PC-9 (cell line): ENCODE results near the gene TBX2. TPM values are rescaled to one million over a fixed set of nuclear protein-coding genes. Genes with fewer than 3 reads are reported as not detected.

Experiments used
- BruUV-seq: library from RNA; stranded (reverse); fragments of 400-500 nt; replicated peaks from 2 replicates; lab custom pipeline; 2021; lab: Mats Ljungman, UMichigan
- CTCF ChIA-PET: fragments of 300-600 bp; sonication (Branson Sonifier 250); formaldehyde crosslinking; loops from one replicate; lab custom pipeline; 2022; ENCODE audit warnings: antibody characterized with exemption; lab: Charles Lee
- POLR2A ChIA-PET: fragments of 300-600 bp; sonication (Branson Sonifier 250); formaldehyde crosslinking; loops from one replicate; lab custom pipeline; 2022; ENCODE audit warnings: antibody characterized with exemption; ENCODE audit not compliant: unreplicated experiment; lab: Charles Lee
- DNase-seq, 2 experiments: peaks; one replicate each; pipeline versions ENCODE4 v3.0.0 to v3.0.0-alpha.2; 2015 to 2022; ENCODE audit warnings: mixed read lengths in 1 of 2
- H2AFZ ChIP-seq: fragments of 200-600 bp; sonication (generic); 2 replicates; pipeline ENCODE4 v1.8.1; 2017; ENCODE audit warnings: antibody characterized with exemption
- H3F3A ChIP-seq: fragments of 200-600 bp; sonication (generic); 2 replicates; pipeline ENCODE4 v1.8.1; 2017; ENCODE audit warnings: antibody characterized with exemption, mild to moderate bottlenecking, low read depth; ENCODE audit not compliant: insufficient read depth
- H3K27ac ChIP-seq: fragments of 200-600 bp; sonication (generic); 2 replicates; pipeline ENCODE4 v1.6.1; 2016; ENCODE audit warnings: mixed run types
- H3K27me3 ChIP-seq: fragments of 200-600 bp; sonication (generic); 2 replicates; pipeline ENCODE4 v1.6.1; 2016; ENCODE audit warnings: low read depth, mixed run types; ENCODE audit not compliant: insufficient read depth
- H3K36me3 ChIP-seq: fragments of 200-600 bp; sonication (generic); 2 replicates; pipeline ENCODE4 v1.6.1; 2016; ENCODE audit warnings: low read depth, mixed run types
- H3K4me1 ChIP-seq: fragments of 200-600 bp; sonication (generic); replicated peaks from 2 replicates; pipeline ENCODE4 v1.6.1; 2016; ENCODE audit warnings: mixed run types; ENCODE audit not compliant: insufficient read depth
- H3K4me2 ChIP-seq: fragments of 200-600 bp; sonication (generic); 2 replicates; pipeline ENCODE4 v1.6.1; 2017; ENCODE audit warnings: mixed run types
- H3K4me3 ChIP-seq: fragments of 200-600 bp; sonication (generic); 2 replicates; pipeline ENCODE4 v1.6.1; 2016; ENCODE audit warnings: mixed run types
- H3K79me2 ChIP-seq: fragments of 200-600 bp; sonication (generic); 2 replicates; pipeline ENCODE4 v1.6.1; 2017; ENCODE audit warnings: low read depth, mixed run types
- H3K9me2 ChIP-seq: fragments of 200-600 bp; sonication (generic); 2 replicates; pipeline ENCODE4 v1.8.1; 2017; ENCODE audit warnings: mild to moderate bottlenecking; ENCODE audit not compliant: insufficient read depth
- H3K9me3 ChIP-seq: fragments of 200-600 bp; sonication (generic); 2 replicates; pipeline ENCODE4 v1.8.1; 2016; ENCODE audit warnings: low read depth; ENCODE audit not compliant: insufficient read depth
- H4K20me1 ChIP-seq: fragments of 200-600 bp; sonication (generic); 2 replicates; pipeline ENCODE4 v1.8.1; 2017; ENCODE audit not compliant: insufficient read depth
- EZH2 ChIP-seq: fragments of 200-600 bp; sonication (generic); IDR thresholded peaks from 2 replicates; pipeline ENCODE4 v1.8.0; 2017; ENCODE audit warnings: antibody characterized with exemption, low read depth
- intact Hi-C: fragments of 100-400 bp; cut with micrococcal nuclease; formaldehyde crosslinking; loops from one replicate; pipeline ENCODE4 v1.10.0; 2022; ENCODE audit not compliant: unreplicated experiment
- total RNA-seq: library from RNA; stranded (reverse); gene quantifications from 2 replicates; pipeline ENCODE4 v1.2.3, GENCODE V29; 2021
- TF ChIP-seq, protein P1 (sequence below): fragments of 200-600 bp; sonication (generic); conservative IDR thresholded peaks from 2 replicates; pipeline ENCODE4 v1.6.1; 2017; ENCODE audit warnings: mixed run types, antibody characterized with exemption, mild to moderate bottlenecking, moderate library complexity

TBX2 gene
- total RNA-seq, 1 experiment from 2014 or later: 0.44 TPM

DNA sequence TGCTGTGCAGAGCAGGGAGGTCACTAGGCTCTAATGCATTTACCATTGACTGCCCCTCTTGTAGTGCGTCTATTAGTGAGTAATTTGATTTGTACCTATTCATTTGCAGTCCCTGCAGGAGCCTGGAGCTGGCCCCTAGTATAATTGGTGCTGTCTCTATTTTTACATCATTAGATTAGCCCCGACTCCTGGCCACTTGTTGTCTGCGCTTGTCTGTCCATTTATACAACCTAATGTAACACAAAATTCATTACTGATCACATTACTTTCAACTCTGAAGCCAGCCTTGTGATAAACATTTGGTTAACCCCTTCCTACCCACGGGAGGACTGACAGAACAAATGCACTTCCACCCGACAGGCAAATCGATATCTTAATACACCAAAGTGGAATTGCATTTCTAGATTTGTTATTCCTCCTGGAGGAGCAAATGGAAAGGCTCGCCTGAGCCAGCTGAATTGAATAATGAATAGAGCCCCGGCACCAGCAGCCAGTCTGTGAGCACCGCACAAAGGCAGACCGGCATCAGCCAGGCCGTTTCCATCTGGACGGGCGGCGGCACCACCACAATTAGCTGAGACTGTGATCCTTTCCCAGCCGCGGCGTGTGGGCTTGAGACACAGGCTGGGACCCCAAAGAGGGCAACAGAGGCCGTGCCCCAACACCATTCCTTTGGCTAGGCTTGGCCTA lies 18.7 kb upstream of the TBX2 start:
- TF ChIP-seq, protein P1, sequence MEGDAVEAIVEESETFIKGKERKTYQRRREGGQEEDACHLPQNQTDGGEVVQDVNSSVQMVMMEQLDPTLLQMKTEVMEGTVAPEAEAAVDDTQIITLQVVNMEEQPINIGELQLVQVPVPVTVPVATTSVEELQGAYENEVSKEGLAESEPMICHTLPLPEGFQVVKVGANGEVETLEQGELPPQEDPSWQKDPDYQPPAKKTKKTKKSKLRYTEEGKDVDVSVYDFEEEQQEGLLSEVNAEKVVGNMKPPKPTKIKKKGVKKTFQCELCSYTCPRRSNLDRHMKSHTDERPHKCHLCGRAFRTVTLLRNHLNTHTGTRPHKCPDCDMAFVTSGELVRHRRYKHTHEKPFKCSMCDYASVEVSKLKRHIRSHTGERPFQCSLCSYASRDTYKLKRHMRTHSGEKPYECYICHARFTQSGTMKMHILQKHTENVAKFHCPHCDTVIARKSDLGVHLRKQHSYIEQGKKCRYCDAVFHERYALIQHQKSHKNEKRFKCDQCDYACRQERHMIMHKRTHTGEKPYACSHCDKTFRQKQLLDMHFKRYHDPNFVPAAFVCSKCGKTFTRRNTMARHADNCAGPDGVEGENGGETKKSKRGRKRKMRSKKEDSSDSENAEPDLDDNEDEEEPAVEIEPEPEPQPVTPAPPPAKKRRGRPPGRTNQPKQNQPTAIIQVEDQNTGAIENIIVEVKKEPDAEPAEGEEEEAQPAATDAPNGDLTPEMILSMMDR: no peak
- TF ChIP-seq EZH2: no peak
- Histone ChIP-seq H4K20me1 (no peaks in the 10 kb centered on the region), H3K79me2 (no peaks in the 10 kb centered on the region), H3K4me3 (no peak overlapping the region), H3K36me3 (no peaks in the 10 kb centered on the region), H3F3A (no peaks in the 10 kb centered on the region), H3K9me3 (no peaks in the 10 kb centered on the region), H3K9me2 (no peaks in the 10 kb centered on the region), H3K4me2 (no peak overlapping the region), H3K27me3 (no peaks in the 10 kb centered on the region), H2AFZ (no peak overlapping the region), H3K4me1 (no peaks in the 10 kb centered on the region), H3K27ac (no peak overlapping the region)
- DNase-seq: no peak
- BruUV-seq: no TSS peak
- ChIA-PET CTCF (no interaction called here), POLR2A (no interaction called here)
- intact Hi-C loops: no loop called here

DNA sequence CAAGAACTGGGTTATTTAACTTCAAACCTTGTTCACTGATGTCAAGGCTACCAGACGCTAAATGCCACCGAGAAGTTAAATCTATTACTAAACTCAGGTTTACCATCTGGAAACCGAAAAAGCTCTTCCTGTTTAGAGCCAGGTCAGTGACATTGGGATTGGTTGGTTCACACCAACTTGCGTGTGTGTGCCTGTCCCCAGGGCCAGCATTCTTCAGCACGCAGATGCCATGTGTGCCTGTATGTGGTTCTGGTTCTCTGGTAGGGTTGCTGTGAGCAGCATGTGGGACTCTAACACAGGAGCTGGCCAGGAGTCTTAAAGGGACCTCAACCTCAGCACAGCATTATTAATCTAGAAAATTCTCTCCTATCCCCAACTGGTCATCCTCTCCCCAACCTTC lies 18.1 kb upstream of the TBX2 start:
- ChIA-PET POLR2A (no interaction called here), CTCF (interaction anchor here (0.6 kb wide), 1 partner anchor 646 kb away, joined by 3 read pairs; no protein-coding TSS in a partner anchor)
- no peaks in the 10 kb centered on the region for H3K9me3 ChIP-seq
- BruUV-seq: no TSS peak
- H4K20me1 ChIP-seq: no peaks in the 10 kb centered on the region
- no peaks in the 10 kb centered on the region for H3K4me1 ChIP-seq
- no peaks in the 10 kb centered on the region for H3K36me3 ChIP-seq
- no peaks in the 10 kb centered on the region for H3F3A ChIP-seq
- H3K4me3 ChIP-seq: no peak overlapping the region
- H3K27ac ChIP-seq: no peak overlapping the region
- H3K27me3 ChIP-seq: no peaks in the 10 kb centered on the region
- intact Hi-C loops: no loop called here
- TF ChIP-seq EZH2: no peak
- TF ChIP-seq, protein P1: no peak
- DNase-seq: no peak
- H3K79me2 ChIP-seq: no peaks in the 10 kb centered on the region
- no peaks in the 10 kb centered on the region for H3K9me2 ChIP-seq
- H2AFZ ChIP-seq: no peak overlapping the region
- H3K4me2 ChIP-seq: no peak overlapping the region

DNA sequence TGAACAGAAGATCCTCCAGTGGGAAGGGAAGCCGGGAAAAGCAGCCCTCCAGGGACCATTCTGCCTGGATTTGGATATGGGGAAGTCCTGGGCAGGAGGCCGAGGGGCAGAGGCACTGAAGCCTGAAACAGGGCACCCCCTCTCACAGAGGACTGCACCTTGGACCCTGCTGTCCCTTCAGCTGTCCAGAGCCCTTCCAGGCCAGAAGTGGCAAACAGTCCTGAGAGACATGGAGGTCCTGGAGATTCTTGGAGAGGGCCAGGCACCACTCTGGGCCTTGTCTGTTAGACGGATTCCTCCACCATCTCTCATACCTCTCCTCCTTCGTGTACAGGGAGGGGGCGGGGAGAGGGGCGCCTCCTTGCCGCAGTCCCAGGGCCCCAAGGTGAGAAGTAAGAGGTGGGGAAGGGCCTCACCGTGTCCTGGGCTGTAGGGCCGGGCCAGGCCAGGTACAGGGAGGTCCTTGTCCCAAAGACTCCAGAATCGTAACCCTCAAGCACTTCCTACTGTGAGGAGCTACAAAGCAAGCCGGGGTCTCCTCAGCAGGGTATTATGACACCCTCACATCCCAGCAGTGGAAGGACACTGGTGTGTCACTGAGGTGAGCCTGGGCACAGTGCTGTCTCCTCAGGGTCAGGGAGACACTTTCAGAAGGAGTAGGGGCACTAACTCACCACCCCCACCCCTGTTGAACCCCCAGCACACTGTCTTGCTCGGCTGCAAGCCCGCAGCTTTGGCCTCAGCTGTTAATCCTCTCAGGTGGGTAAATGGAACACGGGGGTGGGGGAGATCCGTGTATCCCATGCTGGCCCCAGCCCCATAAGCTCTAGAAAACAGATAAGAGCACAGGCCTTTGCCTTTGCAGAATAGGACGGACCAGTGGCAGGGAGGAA lies 16.6 kb upstream of the TBX2 start:
- no peaks in the 10 kb centered on the region for H3K4me1 ChIP-seq
- no peak overlapping the region for H2AFZ ChIP-seq
- DNase-seq: no peak
- H3K4me2 ChIP-seq: no peak overlapping the region
- H3F3A ChIP-seq: no peaks in the 10 kb centered on the region
- H3K9me3 ChIP-seq: no peaks in the 10 kb centered on the region
- no peaks in the 10 kb centered on the region; the same call in 1 of the 2 replicates for H4K20me1 ChIP-seq
- intact Hi-C loops: no loop called here
- no peaks in the 10 kb centered on the region for H3K27me3 ChIP-seq
- no peaks in the 10 kb centered on the region for H3K36me3 ChIP-seq
- no peaks in the 10 kb centered on the region for H3K79me2 ChIP-seq
- no peaks in the 10 kb centered on the region for H3K9me2 ChIP-seq
- BruUV-seq: no TSS peak
- ChIA-PET POLR2A (no interaction called here), CTCF (no interaction called here)
- TF ChIP-seq EZH2: no peak
- TF ChIP-seq, protein P1: no peak
- no peak overlapping the region for H3K27ac ChIP-seq
- H3K4me3 ChIP-seq: no peak overlapping the region
